ENCODE measurements around the gene DMD.

DMD gene

GRCh38 chrX:32176510-32176909, 1034.8 kb downstream of the DMD start:
- no peak for DNase-seq

DNA sequence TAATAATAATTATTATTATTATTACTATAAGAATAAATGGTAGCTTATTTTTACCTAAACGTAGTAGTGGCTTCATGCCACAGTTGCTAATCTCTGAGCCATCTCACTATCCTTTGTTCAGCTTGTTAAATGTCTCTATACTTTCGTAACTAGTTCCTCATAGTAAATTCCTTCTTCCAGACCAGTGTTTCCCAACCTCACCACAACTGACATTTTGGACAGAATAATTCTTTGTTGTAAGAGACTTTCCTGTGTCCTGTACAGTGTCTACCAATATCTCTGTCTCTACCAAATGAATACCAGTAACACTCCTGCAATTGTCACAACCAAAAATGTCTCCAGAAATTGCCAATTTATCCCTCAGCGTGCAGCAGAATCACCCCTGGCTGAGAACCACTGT, 1040.9 kb downstream of the DMD start:
- no peak for DNase-seq

DNA sequence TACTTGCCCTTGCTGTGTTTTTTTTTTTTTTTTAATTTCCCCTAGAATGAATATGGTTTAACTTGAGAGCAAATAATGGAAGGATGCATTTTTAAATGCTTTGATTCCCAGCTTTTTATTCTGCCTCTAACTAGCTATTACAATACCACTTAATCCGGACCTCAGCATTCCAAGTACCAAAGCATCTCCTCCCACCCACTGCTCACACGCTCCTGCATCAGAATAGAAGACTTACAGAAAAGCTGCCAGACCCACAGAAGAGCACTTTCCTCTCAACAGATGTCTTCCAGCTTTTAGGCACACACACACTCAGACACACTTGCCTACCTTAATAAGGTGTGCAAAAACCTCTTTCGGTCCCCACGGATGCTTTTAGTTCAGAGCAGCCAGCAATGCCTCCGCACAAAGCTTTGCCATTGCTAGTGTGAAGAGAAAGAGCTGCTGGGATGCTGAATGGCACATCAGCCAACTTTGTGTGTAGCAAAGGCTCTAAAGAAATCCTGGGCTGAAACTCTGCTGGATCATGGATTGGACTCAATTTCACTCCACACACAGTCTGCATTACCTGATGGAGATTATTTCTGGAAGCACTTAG, 1056.2 kb downstream of the DMD start:
- DNase-seq, result no peak

- DNase-seq, result no peak
Measured at GRCh38 chrX:32153585-32153984, 1057.8 kb downstream of the DMD start.

DNA sequence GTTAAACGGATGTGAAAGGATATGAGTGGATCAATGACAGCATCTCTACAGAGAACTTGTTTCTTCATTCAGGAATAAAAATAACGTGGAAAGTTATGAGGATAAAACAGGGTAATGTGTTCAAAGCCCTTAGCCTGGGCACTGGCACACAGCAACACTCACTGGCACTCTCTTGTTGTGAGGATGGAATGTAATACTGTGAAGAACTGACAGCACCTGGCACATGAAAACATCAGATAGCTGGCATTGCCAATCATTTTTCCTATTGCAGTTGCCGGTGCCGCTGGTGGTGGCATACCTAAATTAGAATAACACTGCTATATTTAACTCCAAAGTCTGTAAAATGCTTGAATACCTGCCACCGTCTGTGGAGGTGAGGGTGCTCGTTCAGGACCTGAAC, 1061.2 kb downstream of the DMD start:
- DNase-seq, result no peak

- DNase-seq, result no peak
Measured at GRCh38 chrX:32141841-32142240, 1069.5 kb downstream of the DMD start.

DNA sequence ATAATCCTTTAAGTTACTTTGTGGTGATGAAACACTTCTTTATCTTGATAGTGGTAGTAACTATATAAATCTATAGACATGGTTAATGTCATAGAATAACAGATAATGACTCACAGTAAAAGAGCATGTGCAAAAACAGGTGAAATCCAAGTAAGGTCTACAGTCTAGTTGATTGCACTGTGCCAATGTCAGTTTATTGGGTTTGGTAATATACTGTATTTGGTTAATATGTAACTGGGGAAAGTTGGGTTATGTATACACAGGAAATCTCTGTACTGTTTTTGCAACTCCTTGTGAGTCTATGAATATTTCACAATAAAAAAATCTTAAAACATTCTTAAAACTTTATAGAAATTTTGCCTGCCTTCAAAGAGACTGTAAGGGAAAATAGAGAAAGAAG, 1071.9 kb downstream of the DMD start:
- DNase-seq, result no peak

GRCh38 chrX:32137525-32137924, 1073.8 kb downstream of the DMD start:
- DNase-seq, result no peak

DNA sequence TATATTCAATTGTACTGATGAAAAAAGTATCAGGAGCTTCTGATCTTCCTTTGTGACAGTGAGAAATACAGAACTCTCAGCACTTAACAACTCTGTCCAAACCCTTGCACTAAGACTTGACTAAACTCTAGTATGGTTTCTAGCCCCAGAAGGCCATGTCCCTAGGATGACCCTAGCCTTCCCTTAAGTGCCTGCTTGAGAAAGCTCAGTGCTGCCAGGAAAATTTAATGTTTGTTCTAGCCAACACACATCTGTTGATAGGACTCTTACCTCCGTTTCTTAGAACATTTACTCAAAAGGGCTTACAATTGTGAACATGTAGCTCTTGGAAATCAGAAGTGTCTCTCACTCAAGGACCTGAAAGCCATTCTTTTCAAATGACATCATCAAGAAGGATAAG, 1084.4 kb downstream of the DMD start:
- DNase-seq, result no peak

- DNase-seq, result no peak
Measured at GRCh38 chrX:32118832-32119231, 1092.5 kb downstream of the DMD start.

GRCh38 chrX:32116047-32116446, 1095.3 kb downstream of the DMD start:
- DNase-seq, result no peak

GRCh38 chrX:32087663-32088062, 1123.7 kb downstream of the DMD start:
- no peak for DNase-seq

GRCh38 chrX:32084757-32085156, 1126.6 kb downstream of the DMD start:
- no peak for DNase-seq

DNA sequence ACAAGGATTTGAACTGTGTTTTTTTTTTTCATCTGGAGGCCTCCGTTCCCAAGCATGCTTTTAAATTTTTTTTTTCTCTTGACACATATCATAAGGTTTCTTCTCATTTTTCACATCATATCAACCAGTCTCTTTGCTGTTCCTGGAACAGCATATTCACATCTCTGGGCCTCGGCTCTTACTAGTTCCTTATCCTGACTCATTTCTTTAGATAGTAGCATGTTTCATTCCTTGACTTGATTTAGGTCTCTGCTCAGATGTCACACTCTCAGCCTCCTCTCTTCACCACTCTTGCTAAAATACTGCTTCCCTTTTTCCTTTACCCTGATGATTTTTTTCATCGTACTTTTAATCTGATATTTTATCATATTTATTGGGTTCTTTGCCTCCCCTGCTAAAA, 1163.1 kb downstream of the DMD start:
- DNase-seq, result no peak

DNA sequence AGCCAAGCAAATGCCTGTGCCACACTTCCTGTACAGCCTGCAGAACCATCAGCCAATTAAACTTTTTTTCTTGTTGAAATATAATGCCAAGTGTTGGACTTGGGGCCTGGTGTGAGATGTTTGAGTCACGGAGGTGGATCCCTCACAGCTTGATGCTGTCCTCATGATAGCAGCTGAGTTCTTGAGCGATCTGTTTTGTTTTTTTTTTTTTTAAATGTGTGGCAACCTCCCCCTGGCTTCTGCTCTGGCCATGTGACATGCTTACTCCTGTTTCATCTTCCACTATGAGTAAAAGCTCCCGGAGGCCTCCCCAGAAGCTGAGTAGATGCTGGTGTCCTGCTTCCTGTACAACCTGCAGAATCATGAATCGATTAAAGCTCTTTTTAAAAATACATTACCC, 1166.2 kb downstream of the DMD start:
- no peak for DNase-seq

DNA sequence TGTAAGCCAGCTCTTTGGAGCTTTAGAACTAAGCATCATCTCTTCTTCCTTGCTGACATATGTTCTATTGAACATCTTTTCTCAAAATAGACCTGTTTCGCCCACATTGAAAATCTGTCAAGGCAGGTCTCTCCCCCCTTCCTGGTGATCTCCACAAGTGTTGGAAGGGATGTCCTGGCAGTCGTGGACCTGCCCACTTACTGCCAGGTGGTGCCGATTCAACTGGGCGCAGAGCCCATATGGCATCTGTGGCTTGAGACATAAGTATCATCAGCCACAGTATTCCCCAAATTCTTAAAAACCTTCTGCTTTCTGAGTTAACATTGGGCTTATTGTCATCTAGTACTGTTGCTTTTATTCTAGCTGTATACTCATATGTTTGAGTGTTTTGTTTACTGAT, 1170.2 kb downstream of the DMD start:
- no peak for DNase-seq

DNA sequence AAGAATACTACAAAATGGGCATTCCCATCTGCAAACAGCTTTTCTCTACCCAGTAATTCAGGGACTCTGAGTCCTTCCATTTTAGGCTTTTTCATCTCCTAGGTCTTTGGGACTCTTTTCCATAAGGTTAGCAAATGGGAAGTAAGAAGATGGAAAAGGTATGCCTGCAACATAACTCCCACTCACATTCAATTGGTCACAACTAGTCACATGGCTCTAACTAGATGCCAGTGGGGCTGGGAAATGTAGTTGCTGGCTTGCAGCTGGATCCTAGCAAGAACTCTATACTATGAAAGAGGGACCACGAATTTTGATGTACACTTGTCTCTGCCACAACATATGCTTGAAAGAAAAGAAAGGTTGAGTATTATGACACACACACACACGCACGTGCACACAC, 1184.6 kb downstream of the DMD start:
- DNase-seq, result no peak

GRCh38 chrX:32024072-32024471, 1187.3 kb downstream of the DMD start:
- DNase-seq, result no peak

DNA sequence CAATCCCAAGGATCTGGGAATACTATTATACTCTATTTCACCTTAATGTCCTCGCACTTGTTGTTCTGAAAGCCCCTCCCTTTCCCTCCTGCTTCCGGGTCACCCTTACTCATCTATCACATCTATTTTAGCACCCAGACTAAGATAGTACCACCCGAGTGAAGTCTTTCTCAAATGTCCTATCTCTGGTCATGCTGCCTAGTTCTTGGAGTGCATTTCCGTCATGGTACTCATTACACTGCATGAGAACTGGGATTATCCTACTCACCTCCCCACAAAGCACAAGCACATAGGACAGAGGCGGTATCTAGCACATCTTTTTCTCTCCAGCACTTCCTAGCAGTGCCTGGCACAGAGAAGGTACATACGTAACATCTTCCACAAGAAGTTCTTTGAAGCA, 1195.2 kb downstream of the DMD start:
- DNase-seq, result no peak

GRCh38 chrX:32010948-32011347, 1200.4 kb downstream of the DMD start:
- DNase-seq, result no peak

DNA sequence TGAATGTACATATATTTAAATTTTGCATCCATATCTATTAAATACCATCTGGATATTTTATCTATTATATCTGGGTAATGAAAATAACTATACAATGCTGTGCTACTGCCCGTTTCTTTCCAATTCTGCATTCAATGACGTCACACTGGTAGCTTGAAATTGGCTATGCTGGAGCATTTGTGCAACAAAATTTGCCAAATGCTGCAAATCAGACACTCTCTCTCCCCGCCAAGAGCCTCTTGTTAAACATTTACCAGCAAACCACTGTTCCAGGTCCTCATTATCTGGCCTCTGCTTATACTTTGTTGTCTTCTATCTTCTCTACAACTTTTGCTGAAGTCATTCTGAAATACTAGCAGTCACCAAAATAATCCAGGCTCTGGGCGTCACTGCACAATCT, 1201.1 kb downstream of the DMD start:
- no peak for DNase-seq

- no peak for DNase-seq
Measured at GRCh38 chrX:31993637-31994036, 1217.7 kb downstream of the DMD start.

GRCh38 chrX:31988975-31989374, 1222.4 kb downstream of the DMD start:
- DNase-seq, result no peak

DNA sequence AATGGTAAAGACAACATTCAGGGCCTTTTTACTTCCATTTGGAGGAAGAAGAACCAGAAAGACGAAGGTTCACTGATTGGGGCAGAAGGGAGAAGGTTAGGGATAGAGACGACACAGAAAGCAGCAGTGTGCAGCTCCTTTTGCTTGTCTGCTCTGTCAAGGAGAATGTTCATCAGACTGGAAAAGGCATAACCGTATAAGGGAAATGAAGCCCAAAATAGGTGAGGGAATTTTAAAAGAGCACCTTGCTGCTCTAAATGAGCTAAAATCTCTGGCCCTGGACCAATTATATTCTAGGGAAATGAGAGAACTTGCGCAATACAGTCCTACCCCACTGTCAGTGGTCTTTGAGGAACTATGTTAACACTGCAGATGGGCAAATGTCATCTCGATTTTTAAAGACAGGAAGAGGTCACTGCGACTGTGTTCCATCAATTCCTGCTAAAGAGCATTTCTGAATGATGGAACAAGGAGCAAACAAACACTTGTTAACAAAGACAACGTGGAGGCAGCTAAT, 1229.7 kb downstream of the DMD start:
- DNase-seq, result no peak

DNA sequence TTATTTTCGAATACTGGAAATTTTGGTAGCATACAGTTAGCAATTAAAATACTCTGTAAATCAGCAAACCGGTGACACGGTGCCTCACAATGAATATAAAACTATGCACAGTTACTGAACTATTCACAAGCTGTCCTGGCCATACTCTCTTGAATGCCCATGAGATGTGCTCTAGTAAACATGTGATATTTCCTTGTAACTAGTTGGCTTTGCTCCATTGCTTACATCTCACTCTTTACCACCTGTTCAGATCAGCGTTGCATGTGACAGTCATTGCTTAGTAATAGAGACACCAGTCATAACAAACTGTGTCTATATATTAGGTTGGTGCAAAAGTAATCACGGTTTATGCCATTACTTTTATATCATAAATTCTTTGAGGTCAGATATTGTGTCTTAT, 1241.6 kb downstream of the DMD start:
- no peak for DNase-seq

DNA sequence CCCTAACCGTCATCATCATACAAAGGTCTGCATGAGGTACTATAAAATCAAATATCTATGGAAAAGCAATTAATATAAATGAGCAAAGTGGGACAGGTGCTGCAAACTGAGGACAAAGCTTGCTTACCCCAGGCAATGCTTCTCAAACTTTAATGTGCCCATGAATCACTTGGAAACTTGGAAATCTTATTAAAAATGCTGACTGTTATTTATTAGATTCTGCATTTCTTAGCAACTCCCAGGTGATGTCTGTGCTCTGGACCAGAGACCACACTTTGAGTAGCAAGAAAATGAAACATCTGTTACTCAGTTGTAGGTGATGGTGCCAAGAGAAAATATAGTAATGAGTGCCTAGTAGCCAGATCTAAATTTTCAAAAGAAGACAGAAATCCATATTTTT, 1249.1 kb downstream of the DMD start:
- no peak for DNase-seq

Data from stimulated activated CD4-positive, alpha-beta T cell treated with anti-CD3 and anti-CD28 coated beads, Interleukin-2, amount 100 ng/mL, for 24 hours (primary cell).